ENCODE measurements around the gene DST.

The DST gene

DNA sequence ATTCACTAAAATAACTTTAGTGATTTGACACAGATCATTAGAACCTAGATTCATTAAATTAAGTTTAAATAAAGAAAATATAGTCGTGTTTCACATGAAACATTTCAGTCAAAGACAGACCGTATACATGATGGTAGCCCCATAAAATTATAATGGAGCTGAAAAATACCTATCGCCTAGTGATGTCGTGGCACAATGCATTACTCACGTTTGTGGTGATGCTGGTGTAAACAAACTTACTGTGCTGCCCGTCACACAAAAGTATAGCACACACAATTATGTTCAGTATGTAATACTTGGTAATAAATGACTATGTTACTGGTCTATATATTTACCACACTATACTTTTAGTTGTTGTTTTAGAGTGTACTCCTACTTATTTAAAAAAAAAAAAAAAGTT, 17.3 kb downstream of the DST start:
- no peak for DNase-seq (ENCODE audit: extremely low read depth in 1 of 2, low read depth in 1 of 2)

- no peak for DNase-seq (ENCODE audit: extremely low read depth in 1 of 2, low read depth in 1 of 2)
These were observed 18.0 kb downstream of the DST start for GRCh38 chr6:56624728-56625069.

DNA sequence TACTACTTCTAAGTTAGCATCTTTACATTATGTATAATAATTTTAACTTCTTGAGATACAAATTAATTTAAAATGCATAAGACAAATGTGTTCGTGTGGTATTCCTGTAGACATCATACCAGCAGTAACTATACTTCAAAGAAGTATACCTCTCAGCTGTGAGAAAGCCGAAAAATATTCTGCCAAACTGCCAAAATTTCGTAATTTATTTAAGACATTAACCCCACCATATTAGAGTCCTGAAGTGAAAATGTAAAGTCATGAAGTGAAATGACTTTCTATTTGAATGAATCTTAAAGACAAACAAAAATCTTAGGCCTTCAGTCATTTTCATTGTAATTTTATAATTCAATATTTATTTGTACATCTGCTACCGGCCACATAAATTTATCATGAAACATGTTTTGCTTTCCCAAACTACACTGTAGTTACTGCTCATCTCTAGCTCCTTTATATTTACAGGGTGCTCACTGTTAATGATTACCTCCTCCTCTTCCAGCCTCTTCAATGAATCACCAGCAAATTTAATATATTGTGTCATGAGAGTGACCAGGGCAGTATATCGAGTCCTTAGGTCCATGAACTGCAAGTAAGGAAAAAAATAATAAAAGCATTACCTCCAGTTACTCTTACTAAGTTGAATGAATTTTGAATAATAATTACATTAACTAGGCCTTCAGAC, 18.5 kb downstream of the DST start:
- no peak for DNase-seq (ENCODE audit: extremely low read depth in 1 of 2, low read depth in 1 of 2)

DNA sequence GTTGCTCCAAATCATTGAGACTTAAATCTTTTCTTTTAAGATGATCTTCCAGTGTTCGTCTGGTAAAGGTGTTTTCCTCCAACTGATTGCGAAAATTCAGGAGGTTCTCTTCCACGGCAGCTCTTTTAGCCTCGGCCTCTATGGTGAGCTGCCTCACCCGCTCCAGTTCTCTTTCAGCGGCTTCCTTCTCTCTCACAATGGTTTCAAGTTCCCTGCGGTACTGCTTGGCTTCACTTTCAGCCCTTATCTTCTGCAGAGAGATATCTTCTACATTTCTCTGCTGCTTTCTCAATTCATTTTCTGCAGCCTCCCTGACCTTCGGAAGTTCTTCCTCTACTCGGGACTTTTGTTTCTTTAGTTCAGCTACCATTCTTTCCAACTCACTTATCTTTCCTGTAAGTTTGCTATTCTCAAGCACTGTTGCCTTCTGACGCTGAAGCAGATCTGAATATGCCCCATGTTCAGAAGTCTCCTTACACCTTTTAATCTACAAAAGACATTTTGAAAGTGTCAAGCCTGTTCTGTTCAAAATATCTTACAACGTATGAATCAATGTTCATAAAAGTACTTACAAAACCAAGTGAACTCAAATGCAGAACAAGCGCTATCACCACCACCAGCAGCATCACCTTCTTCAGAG, 22.3 kb downstream of the DST start:
- no peak for DNase-seq (ENCODE audit: extremely low read depth in 1 of 2, low read depth in 1 of 2)

DNA sequence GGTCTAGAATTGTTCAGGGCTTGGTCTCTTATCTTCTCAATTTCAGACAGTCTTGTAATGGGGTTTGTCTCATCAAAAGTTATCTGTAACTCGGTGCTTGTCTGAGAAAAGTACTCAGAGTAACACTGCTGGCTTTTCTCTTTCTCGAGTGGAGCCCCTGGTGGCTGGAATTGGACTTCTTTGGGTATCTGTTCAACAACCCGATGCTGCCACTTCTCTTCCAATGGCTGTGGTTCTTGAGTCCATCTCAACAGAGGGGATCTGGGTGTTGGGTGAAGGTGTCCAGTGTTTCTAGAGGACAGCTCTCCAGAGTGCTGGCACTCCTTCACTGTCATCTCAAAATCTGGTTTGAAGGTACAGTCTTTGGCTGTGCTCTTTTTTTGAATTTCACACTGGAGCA, 24.6 kb downstream of the DST start:
- DNase-seq (ENCODE audit: extremely low read depth in 1 of 2, low read depth in 1 of 2) = no peak

- DNase-seq (ENCODE audit: extremely low read depth in 1 of 2, low read depth in 1 of 2) = no peak
These were observed 25.7 kb downstream of the DST start for GRCh38 chr6:56616967-56617366.

DNA sequence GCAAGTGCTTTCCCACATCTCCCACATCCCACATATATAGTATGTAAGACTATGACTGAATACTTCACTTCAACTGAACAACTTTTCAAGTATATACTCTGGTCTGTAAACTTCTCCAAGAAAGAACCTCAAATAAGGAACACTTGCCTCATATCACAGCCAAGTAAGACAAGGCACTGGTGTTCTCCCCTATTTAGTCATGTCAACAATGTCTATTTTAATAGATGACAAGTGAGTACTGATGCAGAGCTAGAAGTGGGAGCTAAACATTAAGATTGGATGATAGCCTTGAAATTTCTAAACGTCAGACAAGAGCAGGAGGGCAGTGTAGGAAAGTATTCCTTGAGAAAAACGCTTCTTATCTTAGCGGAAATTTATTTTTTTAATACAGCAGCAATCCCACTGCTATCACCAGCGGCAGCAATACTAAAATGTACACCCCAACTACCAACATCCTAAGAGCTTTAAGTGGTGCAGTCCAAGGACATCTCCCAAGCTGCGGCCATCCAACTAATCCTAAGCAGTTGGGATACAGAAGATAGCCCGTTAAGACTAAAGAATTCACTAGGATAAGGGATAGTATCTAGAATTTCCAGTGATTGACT, 29.3 kb downstream of the DST start:
- DNase-seq (ENCODE audit: extremely low read depth in 1 of 2, low read depth in 1 of 2) = no peak

GRCh38 chr6:56608332-56608731, 34.4 kb downstream of the DST start:
- DNase-seq (ENCODE audit: extremely low read depth in 1 of 2, low read depth in 1 of 2) = no peak

- no peak for DNase-seq (ENCODE audit: extremely low read depth in 1 of 2, low read depth in 1 of 2)
These were observed 35.5 kb downstream of the DST start for GRCh38 chr6:56607111-56607752.

DNA sequence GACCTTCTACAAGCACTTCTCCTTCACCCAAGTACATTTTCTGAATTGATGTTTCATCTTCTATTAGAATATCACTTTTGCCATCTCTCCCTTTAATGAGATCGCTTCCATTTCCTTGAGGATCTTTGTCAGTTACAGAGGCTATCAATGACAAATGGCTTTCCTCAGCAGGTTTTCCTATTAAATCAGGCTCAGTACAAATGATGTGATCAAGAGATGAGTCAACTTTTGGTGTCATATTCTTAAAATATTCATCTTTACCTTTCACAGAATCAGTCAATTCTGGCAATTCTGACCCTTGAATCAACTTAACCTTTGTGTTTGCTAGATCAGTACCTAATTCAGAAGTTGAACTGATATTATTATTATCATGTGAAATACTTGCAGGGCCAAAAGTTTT, 37.3 kb downstream of the DST start:
- no peak for DNase-seq (ENCODE audit: extremely low read depth in 1 of 2, low read depth in 1 of 2)

- no peak for DNase-seq (ENCODE audit: extremely low read depth in 1 of 2, low read depth in 1 of 2)
These were observed 38.5 kb downstream of the DST start for GRCh38 chr6:56604186-56604585.

GRCh38 chr6:56601390-56601789, 41.3 kb downstream of the DST start:
- DNase-seq (ENCODE audit: extremely low read depth in 1 of 2, low read depth in 1 of 2) = no peak

DNA sequence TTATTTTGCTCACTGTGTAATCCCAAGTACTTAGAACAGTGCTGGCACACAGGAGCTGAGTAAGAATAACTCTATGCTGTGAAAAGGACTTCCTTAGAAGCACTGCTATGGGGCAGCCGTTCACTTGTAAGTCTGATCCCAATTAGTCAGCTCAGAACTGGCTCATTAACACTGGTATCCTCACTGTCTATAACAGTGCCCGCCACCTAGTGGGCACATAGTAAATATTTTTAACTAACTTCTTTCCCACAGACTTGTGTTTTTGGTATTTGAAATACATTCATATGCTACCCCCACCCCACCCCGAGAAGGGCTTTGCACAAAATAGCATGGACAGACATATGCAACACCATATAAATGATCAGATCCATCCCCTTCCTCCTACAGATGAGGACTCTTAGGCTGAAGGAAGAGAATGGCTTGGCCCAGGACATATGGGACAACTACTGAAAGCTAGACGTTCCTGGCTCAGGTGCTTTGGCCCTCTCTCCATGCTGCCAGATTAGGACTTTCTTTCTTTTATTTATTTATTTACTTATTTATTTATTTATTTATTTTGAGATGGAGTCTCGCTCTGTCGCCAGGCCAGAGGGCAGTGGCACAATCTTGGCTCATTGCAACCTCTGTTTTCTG, 47.1 kb downstream of the DST start:
- DNase-seq (ENCODE audit: extremely low read depth in 1 of 2, low read depth in 1 of 2) = no peak

DNA sequence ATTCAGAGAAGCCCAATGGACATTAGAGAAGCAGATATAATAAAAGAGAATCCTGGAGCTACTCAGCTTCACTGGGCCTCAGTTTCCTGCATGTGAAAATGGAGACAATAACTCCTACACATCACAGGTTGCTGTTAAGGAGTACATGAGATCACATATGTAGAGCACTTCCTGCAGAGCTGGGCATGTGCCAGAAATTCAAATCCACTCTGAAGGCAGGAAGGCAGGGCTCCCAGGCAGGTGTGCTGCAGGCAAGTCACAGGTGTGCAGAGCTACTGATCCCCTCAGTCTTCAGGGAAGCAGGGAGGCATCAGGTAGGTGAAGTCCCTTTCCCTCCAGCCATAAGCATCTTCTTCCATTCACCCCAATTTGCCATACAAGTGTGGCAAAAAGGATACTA, 48.0 kb downstream of the DST start:
- DNase-seq (ENCODE audit: extremely low read depth in 1 of 2, low read depth in 1 of 2) = no peak

- DNase-seq (ENCODE audit: extremely low read depth in 1 of 2, low read depth in 1 of 2) = no peak
These were observed 48.8 kb downstream of the DST start for GRCh38 chr6:56593801-56594318.

- DNase-seq (ENCODE audit: extremely low read depth in 1 of 2, low read depth in 1 of 2) = no peak
These were observed 60.5 kb downstream of the DST start for GRCh38 chr6:56582236-56582635.

DNA sequence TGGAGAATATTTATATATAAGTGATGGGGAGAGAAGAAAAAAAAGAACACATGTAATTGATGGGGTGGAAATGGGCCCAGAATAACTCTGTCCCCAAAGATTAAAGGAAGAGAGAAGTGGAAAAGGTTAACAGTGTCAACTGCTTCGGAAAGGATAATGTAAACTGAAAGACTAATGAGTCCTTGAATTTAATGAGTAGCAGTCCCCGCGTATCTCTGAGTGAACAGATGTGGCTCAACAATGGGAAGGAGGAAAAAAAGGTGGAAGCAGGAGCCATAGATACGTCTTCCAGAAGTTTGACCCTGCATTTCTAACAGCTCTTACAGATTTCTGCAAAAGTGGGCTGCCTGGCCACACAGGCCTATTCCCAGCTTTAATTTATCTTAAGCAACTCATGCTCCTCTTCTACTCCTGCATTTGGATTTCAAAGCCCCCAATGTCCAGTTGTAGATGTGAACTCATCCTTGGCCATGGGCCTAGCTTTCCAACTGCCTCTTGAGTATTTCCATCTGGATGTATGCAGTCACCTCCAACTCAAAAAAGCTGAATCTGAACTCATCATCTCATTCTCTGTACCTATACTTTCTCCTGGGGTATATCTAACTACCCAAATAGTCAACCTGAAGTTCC, 61.3 kb downstream of the DST start:
- DNase-seq (ENCODE audit: extremely low read depth in 1 of 2, low read depth in 1 of 2) = no peak

DNA sequence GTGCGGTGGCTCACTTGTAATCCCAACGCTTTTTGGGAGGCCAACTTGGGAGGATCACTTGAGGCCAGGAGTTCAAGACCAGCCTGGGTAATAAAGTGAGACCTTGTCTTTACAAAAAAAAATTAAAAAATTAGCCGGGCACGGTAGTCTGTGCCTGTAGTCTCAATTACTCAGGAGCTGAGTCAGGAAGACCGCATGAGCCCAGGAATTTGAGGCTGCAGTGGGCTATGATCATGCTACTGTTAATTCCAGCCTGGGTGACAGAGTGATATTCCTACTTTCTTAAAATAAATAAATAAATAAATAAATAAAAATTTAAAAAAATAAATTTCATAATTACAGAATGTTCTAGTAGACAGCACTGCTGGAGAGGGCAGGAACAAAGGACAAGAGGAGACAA, 62.4 kb downstream of the DST start:
- DNase-seq (ENCODE audit: extremely low read depth in 1 of 2, low read depth in 1 of 2) = no peak

- no peak for DNase-seq (ENCODE audit: extremely low read depth in 1 of 2, low read depth in 1 of 2)
These were observed 63.4 kb downstream of the DST start for GRCh38 chr6:56579155-56579851.

GRCh38 chr6:56575736-56576135, 67.0 kb downstream of the DST start:
- no peak for DNase-seq (ENCODE audit: extremely low read depth in 1 of 2, low read depth in 1 of 2)
